ENCODE data around the gene PDIA2.
"Not testable (repeated sequence)": the region's sequence is repeated elsewhere in the genome, so short reads cannot be mapped to it uniquely, and the experiment has no call there.

Gene PDIA2

DNA sequence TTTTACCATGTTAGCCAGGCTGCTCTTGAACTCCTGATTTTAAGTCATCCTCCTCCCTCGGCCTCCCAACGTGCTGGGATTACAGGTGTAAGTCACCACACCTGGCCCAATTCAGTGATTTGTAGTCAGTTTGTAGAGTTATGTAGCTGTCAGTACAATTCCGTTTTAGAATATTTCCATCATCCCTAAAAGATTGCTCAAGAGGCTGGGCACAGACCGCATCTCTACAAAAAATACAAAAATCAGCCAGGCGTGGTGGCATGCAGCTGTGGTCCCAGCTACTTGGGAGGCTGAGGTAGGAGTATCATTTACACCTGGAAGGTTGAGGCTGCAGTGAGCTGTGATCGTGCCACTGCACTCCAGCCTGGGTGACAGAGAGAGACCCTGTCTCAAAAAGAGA is 27.8 kb upstream of the PDIA2 start:
- TF ChIP-seq, protein P1, sequence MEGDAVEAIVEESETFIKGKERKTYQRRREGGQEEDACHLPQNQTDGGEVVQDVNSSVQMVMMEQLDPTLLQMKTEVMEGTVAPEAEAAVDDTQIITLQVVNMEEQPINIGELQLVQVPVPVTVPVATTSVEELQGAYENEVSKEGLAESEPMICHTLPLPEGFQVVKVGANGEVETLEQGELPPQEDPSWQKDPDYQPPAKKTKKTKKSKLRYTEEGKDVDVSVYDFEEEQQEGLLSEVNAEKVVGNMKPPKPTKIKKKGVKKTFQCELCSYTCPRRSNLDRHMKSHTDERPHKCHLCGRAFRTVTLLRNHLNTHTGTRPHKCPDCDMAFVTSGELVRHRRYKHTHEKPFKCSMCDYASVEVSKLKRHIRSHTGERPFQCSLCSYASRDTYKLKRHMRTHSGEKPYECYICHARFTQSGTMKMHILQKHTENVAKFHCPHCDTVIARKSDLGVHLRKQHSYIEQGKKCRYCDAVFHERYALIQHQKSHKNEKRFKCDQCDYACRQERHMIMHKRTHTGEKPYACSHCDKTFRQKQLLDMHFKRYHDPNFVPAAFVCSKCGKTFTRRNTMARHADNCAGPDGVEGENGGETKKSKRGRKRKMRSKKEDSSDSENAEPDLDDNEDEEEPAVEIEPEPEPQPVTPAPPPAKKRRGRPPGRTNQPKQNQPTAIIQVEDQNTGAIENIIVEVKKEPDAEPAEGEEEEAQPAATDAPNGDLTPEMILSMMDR (IDR thresholded peaks at IDR 0.05; ENCODE audit: low read depth, low read length) = no peak
- no peak for TF ChIP-seq EZH2phosphoT487 (IDR thresholded peaks at IDR 0.05; ENCODE audit: low read depth)
- Histone ChIP-seq H3K4me1 (ENCODE audit: low read length) (peaks cover 12% of the 10 kb centered on the region), H3K4me2 (ENCODE audit: low read length) (no peak overlapping the region), H4K20me1 (ENCODE audit: insufficient read depth, low read length) (no peaks in the 10 kb centered on the region), H3K4me3 (ENCODE audit: low read length) (no peak overlapping the region), H2AFZ (ENCODE audit: low read depth, low read length) (no peak overlapping the region), H3K9ac (ENCODE audit: low read length) (no peak overlapping the region), H3K79me2 (ENCODE audit: low read length) (no peaks in the 10 kb centered on the region), H3K9me3 (ENCODE audit: insufficient read depth, low read length) (no peaks in the 10 kb centered on the region), H3K36me3 (replicated peaks; ENCODE audit: low read depth, low read length) (peaks cover 6% of the 10 kb centered on the region), H3K27ac (ENCODE audit: low read length) (no peak overlapping the region), H3K27me3 (ENCODE audit: low read depth, low read length) (no peaks in the 10 kb centered on the region)

DNA sequence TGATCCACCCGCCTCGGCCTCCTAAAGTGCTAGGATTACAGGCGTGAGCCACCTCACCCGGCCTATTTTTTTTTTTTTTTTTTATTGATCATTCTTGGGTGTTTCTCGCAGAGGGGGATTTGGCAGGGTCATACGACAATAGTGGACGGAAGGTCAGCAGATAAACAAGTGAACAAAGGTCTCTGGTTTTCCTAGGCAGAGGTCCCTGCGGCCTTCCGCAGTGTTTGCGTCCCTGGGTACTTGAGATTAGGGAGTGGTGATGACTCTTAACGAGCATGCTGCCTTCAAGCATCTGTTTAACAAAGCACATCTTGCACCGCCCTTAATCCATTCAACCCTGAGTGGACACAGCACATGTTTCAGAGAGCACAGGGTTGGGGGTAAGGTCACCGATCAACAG is 24.9 kb upstream of the PDIA2 start:
- H3K27me3 ChIP-seq (ENCODE audit: low read depth, low read length); H3K79me2 ChIP-seq (ENCODE audit: low read length); H3K9ac ChIP-seq (ENCODE audit: low read length); H3K4me2 ChIP-seq (ENCODE audit: low read length); H3K36me3 ChIP-seq (replicated peaks; ENCODE audit: low read depth, low read length); H3K9me3 ChIP-seq (ENCODE audit: insufficient read depth, low read length); H3K4me3 ChIP-seq (ENCODE audit: low read length); H3K27ac ChIP-seq (ENCODE audit: low read length); H4K20me1 ChIP-seq (ENCODE audit: insufficient read depth, low read length); H2AFZ ChIP-seq (ENCODE audit: low read depth, low read length): not testable (repeated sequence)
- peaks cover 23% of the 10 kb centered on the region for H3K4me1 ChIP-seq (ENCODE audit: low read length)

DNA sequence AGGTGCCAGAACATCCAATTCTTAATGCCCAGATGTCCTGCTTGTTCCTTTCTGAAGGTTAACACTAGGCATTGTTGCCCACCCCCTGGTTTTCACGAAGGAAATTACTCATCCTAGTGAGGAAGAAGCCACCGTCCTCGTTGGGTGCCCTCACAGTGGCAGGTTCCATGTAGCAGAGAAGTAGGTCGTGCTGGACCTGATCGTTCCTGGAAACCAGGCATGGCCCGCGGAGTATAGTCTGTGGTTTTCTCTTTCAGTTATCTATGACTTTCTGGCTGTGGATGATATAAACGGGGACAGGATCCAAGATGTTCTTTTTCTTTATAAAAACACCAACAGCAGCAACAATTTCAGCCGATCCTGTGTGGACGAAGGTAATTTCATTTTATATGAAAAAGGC is 23.7 kb upstream of the PDIA2 start:
- Histone ChIP-seq H3K79me2 (ENCODE audit: low read length) (no peaks in the 10 kb centered on the region), H3K36me3 (replicated peaks; ENCODE audit: low read depth, low read length) (no peaks in the 10 kb centered on the region), H4K20me1 (ENCODE audit: insufficient read depth, low read length) (no peaks in the 10 kb centered on the region), H3K4me1 (ENCODE audit: low read length) (peaks cover 20% of the 10 kb centered on the region), H2AFZ (ENCODE audit: low read depth, low read length) (no peak overlapping the region), H3K9me3 (ENCODE audit: insufficient read depth, low read length) (no peaks in the 10 kb centered on the region), H3K27me3 (ENCODE audit: low read depth, low read length) (no peaks in the 10 kb centered on the region), H3K9ac (ENCODE audit: low read length) (no peak overlapping the region), H3K27ac (ENCODE audit: low read length) (no peak overlapping the region), H3K4me3 (ENCODE audit: low read length) (no peak overlapping the region), H3K4me2 (ENCODE audit: low read length) (no peak overlapping the region)
- no peak for TF ChIP-seq EZH2phosphoT487 (IDR thresholded peaks at IDR 0.05; ENCODE audit: low read depth)
- TF ChIP-seq, protein P1 (IDR thresholded peaks at IDR 0.05; ENCODE audit: low read depth, low read length) = no peak

DNA sequence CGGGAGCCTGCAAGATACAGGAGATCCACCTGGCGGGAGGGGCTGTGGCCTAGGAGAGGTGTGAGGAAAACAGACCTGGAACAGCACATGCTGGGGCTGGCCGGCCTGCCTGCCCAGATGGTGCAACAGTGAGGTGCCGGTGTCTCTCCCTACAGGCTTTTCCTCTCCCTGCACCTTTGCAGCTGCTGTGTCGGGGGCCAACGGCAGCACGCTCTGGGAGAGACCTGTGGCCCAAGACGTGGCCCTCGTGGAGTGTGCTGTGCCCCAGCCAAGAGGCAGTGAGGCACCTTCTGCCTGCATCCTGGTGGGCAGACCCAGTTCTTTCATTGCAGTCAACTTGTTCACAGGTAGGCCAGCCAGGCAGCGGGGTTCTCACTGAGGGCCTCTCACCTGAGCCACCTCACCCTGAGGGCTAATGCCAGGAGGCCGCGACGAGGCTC is 23.1 kb upstream of the PDIA2 start:
- Histone ChIP-seq H3K36me3 (replicated peaks; ENCODE audit: low read depth, low read length) (no peaks in the 10 kb centered on the region), H3K79me2 (ENCODE audit: low read length) (no peaks in the 10 kb centered on the region), H3K4me3 (ENCODE audit: low read length) (no peak overlapping the region), H3K9ac (ENCODE audit: low read length) (no peak overlapping the region), H3K9me3 (ENCODE audit: insufficient read depth, low read length) (no peaks in the 10 kb centered on the region), H3K27me3 (ENCODE audit: low read depth, low read length) (no peaks in the 10 kb centered on the region), H3K4me1 (ENCODE audit: low read length) (peaks cover 20% of the 10 kb centered on the region), H3K4me2 (ENCODE audit: low read length) (no peak overlapping the region), H3K27ac (ENCODE audit: low read length) (no peak overlapping the region), H2AFZ (ENCODE audit: low read depth, low read length) (no peak overlapping the region), H4K20me1 (ENCODE audit: insufficient read depth, low read length) (no peaks in the 10 kb centered on the region)
- TF ChIP-seq, protein P1 (IDR thresholded peaks at IDR 0.05; ENCODE audit: low read depth, low read length) = no peak
- TF ChIP-seq EZH2phosphoT487 (IDR thresholded peaks at IDR 0.05; ENCODE audit: low read depth) = no peak

DNA sequence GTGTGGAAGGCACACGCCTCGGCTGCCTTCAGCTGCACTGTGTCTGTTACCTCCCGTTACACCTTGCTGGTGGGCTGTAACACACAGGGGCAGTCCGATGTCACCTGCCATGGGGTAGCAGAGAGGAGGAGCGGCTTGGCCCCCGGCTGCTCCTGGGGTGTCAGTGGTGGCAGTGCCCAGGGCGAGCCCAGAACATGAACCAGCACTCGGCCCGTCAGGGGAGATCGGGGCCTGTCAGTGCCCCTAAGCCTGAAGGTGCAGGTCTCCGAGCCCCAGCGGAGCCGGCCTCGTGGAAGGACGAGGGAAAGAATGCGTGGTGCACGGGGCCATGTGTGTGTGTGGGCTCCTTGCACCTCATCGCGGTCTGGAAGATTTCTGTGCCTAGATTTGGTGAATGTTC is 22.6 kb upstream of the PDIA2 start:
- Histone ChIP-seq H3K9me3 (ENCODE audit: insufficient read depth, low read length) (no peaks in the 10 kb centered on the region), H3K4me1 (ENCODE audit: low read length) (peaks cover 20% of the 10 kb centered on the region), H3K27ac (ENCODE audit: low read length) (no peak overlapping the region), H3K4me3 (ENCODE audit: low read length) (no peak overlapping the region), H3K36me3 (replicated peaks; ENCODE audit: low read depth, low read length) (no peaks in the 10 kb centered on the region), H3K9ac (ENCODE audit: low read length) (no peak overlapping the region), H2AFZ (ENCODE audit: low read depth, low read length) (no peak overlapping the region), H3K4me2 (ENCODE audit: low read length) (no peak overlapping the region), H3K27me3 (ENCODE audit: low read depth, low read length) (no peaks in the 10 kb centered on the region), H3K79me2 (ENCODE audit: low read length) (no peaks in the 10 kb centered on the region), H4K20me1 (ENCODE audit: insufficient read depth, low read length) (no peaks in the 10 kb centered on the region)
- TF ChIP-seq, protein P1 (IDR thresholded peaks at IDR 0.05; ENCODE audit: low read depth, low read length) = no peak
- TF ChIP-seq EZH2phosphoT487 (IDR thresholded peaks at IDR 0.05; ENCODE audit: low read depth) = no peak
